Chondrocyte (in vitro differentiated cells): ENCODE measurements around the gene KAZN. TPM values are rescaled to one million over a fixed set of nuclear protein-coding genes. Genes with fewer than 3 reads are reported as not detected.

Experiments
- DNase-seq: peaks from one replicate; pipeline ENCODE4 v3.0.0; 2021; ENCODE audit warnings: mixed read lengths, low spot score
- H3K27ac Mint-ChIP-seq: one replicate; pipeline ENCODE4 v1.8.0; 2021; ENCODE audit warnings: mild to moderate bottlenecking, moderate library complexity, mixed read lengths; ENCODE audit not compliant: unreplicated experiment
- H3K27me3 Mint-ChIP-seq: 2 replicates; pipeline ENCODE4 v1.8.0; 2021; ENCODE audit warnings: low read depth, mixed read lengths
- H3K36me3 Mint-ChIP-seq: 2 replicates; pipeline ENCODE4 v1.8.0; 2021; ENCODE audit warnings: low read depth, mixed read lengths
- H3K4me1 Mint-ChIP-seq: 2 replicates; pipeline ENCODE4 v1.8.0; 2021; ENCODE audit warnings: low read depth, mild to moderate bottlenecking, mixed read lengths
- H3K4me3 Mint-ChIP-seq: one replicate; pipeline ENCODE4 v1.8.0; 2021; ENCODE audit warnings: mild to moderate bottlenecking, moderate library complexity, mixed read lengths; ENCODE audit not compliant: unreplicated experiment
- H3K9me3 Mint-ChIP-seq: 2 replicates; pipeline ENCODE4 v1.8.0; 2021; ENCODE audit warnings: low read depth, mixed read lengths
- CTCF ChIP-seq: fragments of 200-600 bp; sonication (generic); IDR thresholded peaks from 2 replicates; pipeline ENCODE4 v1.5.0; 2021; ENCODE audit warnings: antibody characterized with exemption, mild to moderate bottlenecking, moderate library complexity
- total RNA-seq: library from RNA; stranded (reverse); gene quantifications from 3 replicates; pipeline ENCODE4 v1.2.1, GENCODE V29; 2021

The KAZN gene
- total RNA-seq, 1 donor from 2014 or later: 29.6 TPM

DNA sequence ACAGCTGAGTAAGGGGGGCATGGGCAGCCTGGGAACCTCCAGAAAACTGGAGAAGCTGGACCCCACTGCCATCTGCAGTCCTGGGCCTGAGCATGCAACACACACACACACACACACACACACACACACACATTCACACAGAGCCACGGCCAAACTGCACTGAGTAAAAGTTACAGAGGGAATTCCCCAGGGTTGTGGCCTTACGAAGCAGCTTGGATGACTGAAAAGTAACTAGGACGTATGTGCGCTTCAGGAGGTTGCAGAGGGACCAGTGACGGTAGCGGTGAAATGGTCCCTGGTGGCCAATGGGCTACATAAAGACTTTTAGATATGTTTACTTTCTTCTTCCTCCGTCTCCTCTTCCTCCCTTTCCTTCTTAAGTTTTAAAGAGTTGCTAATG is 322.6 kb downstream of the KAZN start:
- no peak for DNase-seq
- no peaks in the 10 kb centered on the region for H3K27me3 Mint-ChIP-seq

DNA sequence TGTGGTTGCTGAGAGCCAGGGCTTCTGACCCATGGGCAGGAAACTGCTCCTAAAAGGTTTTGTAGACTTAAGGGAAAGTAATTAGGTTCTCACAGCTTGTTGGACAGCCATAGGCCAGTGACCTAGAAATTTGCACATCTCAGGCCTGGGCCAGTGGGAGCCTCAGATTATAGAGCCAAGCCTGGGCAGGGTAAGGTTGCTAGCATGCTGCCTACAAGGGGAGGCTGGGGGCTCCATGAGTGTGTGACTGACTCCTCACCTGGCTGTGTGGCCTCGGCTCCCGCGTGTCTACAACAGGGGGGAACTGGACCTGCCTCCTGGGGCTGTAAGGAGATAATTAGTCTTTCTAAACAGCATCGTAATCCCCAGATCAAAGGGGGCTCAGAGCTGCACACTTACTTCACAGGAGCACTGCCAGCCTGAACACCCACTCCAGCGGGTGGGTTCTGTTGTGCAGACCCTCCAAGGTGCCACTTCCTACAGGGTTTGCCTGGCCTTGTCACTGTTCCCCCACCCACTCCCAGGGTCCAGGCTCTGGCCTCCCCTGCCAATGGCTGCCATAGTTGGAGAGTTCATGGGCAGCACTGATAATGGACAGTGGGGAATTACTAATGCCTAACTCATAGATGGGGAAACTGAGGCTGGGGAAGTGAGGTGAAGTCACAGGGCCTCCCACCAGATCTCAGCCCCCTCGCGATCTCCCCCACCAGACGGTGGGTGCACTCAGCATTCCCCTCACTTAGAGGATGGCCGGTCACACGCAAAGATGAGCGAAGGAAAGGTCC is 324.6 kb downstream of the KAZN start:
- Mint-ChIP-seq H3K4me1 (peaks cover 39% of the 10 kb centered on the region), H3K9me3 (no peaks in the 10 kb centered on the region), H3K27me3 (no peaks in the 10 kb centered on the region), H3K27ac (peak overlapping the region; percentile 51), H3K36me3 (no peaks in the 10 kb centered on the region), H3K4me3 (peak overlapping the region; percentile 63)
- no peak for DNase-seq
- no peak for TF ChIP-seq CTCF

More for the DNA sequence above, 322.6 kb downstream of the KAZN start:
- no peak overlapping the region for H3K4me3 Mint-ChIP-seq
- H3K9me3 Mint-ChIP-seq: no peaks in the 10 kb centered on the region
- H3K36me3 Mint-ChIP-seq: no peaks in the 10 kb centered on the region
- H3K4me1 Mint-ChIP-seq: peaks cover 19% of the 10 kb centered on the region
- peak; percentile 9 for TF ChIP-seq CTCF
- peak overlapping the region; percentile 81 for H3K27ac Mint-ChIP-seq

DNA sequence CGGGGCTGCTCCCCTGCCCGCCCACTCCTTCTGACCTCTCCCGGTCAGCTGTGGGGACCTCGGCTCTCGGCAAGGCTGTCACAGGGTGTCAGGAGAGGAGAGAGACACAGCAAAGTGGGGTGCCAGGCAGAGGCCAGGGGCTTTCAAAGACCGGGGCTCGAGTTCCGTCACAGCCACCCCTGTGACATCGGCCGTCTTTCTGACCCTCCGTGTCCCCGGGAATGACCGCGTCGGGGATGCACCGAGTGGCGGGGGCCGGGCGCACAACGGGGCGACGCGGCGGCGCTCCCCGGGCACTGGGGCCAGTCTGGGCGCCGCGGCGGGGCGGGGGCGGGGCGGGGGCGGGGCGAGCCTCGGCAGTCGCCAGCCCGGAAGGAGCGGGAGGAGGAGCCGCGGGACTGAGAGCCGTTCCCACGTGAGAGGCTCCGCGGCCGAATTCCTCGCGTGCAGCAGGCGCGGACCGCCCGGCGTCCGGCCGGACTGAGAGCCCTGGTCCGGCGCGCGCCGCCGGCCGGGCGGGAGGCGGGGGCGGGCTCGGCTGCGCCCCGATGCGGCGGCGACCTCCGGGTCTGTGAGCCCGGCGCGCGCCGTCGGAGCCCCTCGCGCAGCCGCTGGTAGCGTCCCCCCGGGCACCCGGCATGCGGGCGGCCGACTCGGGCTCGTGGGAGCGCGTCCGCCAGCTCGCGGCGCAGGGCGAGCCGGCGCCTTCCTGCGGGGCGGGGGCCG is 325.4 kb downstream of the KAZN start:
- Mint-ChIP-seq H3K9me3 (no peaks in the 10 kb centered on the region), H3K36me3 (no peaks in the 10 kb centered on the region), H3K27me3 (no peaks in the 10 kb centered on the region), H3K27ac (peak overlapping the region; percentile 51), H3K4me3 (peak overlapping the region; percentile 63), H3K4me1 (peaks cover 45% of the 10 kb centered on the region)
- no peak for DNase-seq
- TF ChIP-seq CTCF: no peak

DNA sequence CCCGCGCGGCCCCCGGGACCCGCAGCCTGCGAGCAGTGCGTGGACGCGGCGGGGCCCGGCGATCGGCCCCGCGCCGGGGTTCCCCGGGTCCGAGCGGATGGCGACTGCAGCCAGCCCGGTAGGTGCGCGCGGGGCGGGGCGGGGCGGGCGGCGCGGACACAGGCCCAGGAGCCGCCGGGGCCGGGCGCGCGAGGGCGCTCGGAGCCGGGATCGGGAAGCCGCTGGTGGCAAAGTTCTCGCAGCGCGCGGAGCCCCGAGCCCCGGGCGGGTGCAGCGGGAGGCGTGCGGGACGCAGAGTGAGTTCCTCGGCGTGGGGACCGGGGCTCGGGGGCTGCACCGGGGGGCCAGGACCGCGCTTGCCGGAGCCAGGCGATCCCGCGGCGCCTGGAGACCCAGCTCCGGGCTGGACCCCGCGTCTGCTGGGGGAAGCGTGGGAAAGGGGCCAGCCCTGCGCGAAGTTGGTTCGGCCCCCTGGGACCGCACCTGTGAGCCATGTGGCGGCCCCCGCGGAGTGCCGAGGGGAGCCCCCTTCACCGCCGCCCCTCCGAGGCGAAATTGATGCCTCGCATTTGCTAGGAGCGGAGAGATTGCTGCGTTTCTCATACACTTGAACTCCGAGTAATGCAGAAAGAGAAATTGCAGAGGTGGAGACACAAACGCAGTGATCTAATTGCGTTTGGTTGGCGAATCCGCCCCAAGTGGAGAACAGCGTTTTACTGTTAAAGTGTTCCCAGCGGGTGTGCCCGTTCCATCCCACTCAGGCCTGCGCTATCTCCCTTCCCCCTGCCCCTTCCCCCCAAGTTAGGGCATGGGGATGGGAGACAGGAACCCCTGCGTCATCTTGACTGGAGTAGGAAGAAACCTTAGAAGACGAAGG is 326.2 kb downstream of the KAZN start:
- H3K36me3 Mint-ChIP-seq: no peaks in the 10 kb centered on the region
- no peaks in the 10 kb centered on the region for H3K27me3 Mint-ChIP-seq
- DNase-seq: no peak
- peak overlapping the region; percentile 89 for H3K27ac Mint-ChIP-seq
- peak overlapping the region; percentile 89 for H3K4me3 Mint-ChIP-seq
- peak; percentile 65 for TF ChIP-seq CTCF
- no peaks in the 10 kb centered on the region for H3K9me3 Mint-ChIP-seq
- peaks cover 51% of the 10 kb centered on the region for H3K4me1 Mint-ChIP-seq
